ENCODE measurements around the gene TSPAN7. TPM values are rescaled to one million over a fixed set of nuclear protein-coding genes. Genes with fewer than 3 reads are reported as not detected.

Gene TSPAN7
- total RNA-seq, 1 experiment from 2014 or later: not detected

Other genes starting within 250 kb of the TSPAN7 start
- gene RPGR, start 234.0 kb upstream of the TSPAN7 start, total RNA-seq (2014; rRNA removed; shearing (Covaris generic)): 7.8 and 9.2 TPM in 2 replicates
- not detected in 2 replicates for gene OTC, start 208.9 kb upstream of the TSPAN7 start, total RNA-seq (2014; rRNA removed; shearing (Covaris generic))
- 4.1 and 8.1 TPM in 2 replicates for gene MID1IP1, start 239.9 kb downstream of the TSPAN7 start, total RNA-seq (2014; rRNA removed; shearing (Covaris generic))

Measured in G401 (cell line).